Motor neuron (in vitro differentiated cells): Measurements from ENCODE around the gene LRRC14B. TPM values are rescaled to one million over a fixed set of nuclear protein-coding genes. Genes with fewer than 3 reads are reported as not detected.
"Not testable (repeated sequence)": the region's sequence is repeated elsewhere in the genome, so short reads cannot be mapped to it uniquely, and the experiment has no call there.

Experiments used
- ATAC-seq, 8 experiments: fragments of 200-7000 bp; cut with Tn5 transposase; replicated peaks in 6 of 8; 2 replicates each; pipeline ENCODE4 v1.8.0; 2021; ENCODE audit warnings: mild to moderate bottlenecking in 8 of 8, moderate library complexity in 8 of 8
- H3K27ac ChIP-seq, 2 donors: fragments of 250-450 bp; sonication (Bioruptor Pico); 2 replicates each; pipeline ENCODE4 v1.9.0; 2021; ENCODE audit warnings: antibody characterized with exemption in 2 of 2, mild to moderate bottlenecking in 2 of 2, moderate library complexity in 1 of 2
- H3K4me1 ChIP-seq, 2 donors: fragments of 250-450 bp; sonication (Bioruptor Pico); replicated peaks in 1 of 2; 2 replicates each; pipeline ENCODE4 v1.6.1; 2021; ENCODE audit warnings: antibody characterized with exemption in 2 of 2, mild to moderate bottlenecking in 2 of 2, moderate library complexity in 1 of 2
- H3K4me3 ChIP-seq, 5 donors: fragments of 250-450 bp; sonication (Bioruptor Pico); 2 replicates each; pipeline ENCODE4 v1.9.0; 2021; ENCODE audit warnings: antibody characterized with exemption in 5 of 5, mild to moderate bottlenecking in 5 of 5, moderate library complexity in 4 of 5
- WGBS, 10 experiments: fragments of 450-650 bp; shearing (Covaris generic); methylation state at CpG; one replicate each; pipeline ENCODE4 v1.0.0; 2022; 5-methylcytosine and 5-hydroxymethylcytosine counted together
- in situ Hi-C, 9 experiments: fragments of 400-800 bp; cut with MboI; loops; one replicate each; pipeline ENCODE4 v1.15.0; 2021; ENCODE audit warnings: low sequenced_read_pairs in 9 of 9, low pct_unique_long_range_greater_than_20kb in 2 of 9; ENCODE audit not compliant: unreplicated experiment in 9 of 9
- total RNA-seq, 8 experiments: library from RNA; unstranded; fragments of 300-600 nt; gene quantifications; 2 replicates each; pipeline versions ENCODE4 v1.2.3 to v1.2.4, GENCODE V29; 2022

Gene LRRC14B
- total RNA-seq, 8 experiments from 2014 or later, result 0.18 to 4.5 (median 0.25) TPM; not detected in 3

- H3K27ac ChIP-seq, H3K4me3 ChIP-seq, in situ Hi-C loops, H3K4me1 ChIP-seq: not testable (repeated sequence)
- peak in 4 of 8 experiments; percentile 1 to 42 (median 18) for ATAC-seq
- 80% methylated on average over 1 of the region's 2 CpGs; no CpG with 5 or more reads in 9 of the 10 experiments for WGBS, 10 experiments
These were observed 24.0 kb downstream of the LRRC14B start for GRCh38 chr5:215256-215655.

- H3K4me1 ChIP-seq, result peaks cover 4 to 12% of the 10 kb centered on the region in 2 donors
- H3K27ac ChIP-seq, in situ Hi-C loops, ATAC-seq, H3K4me3 ChIP-seq: not testable (repeated sequence)
- 100% methylated on average over 1 of the region's 10 CpGs; no CpG with 5 or more reads in 9 of the 10 experiments for WGBS, 10 experiments
These were observed 24.8 kb downstream of the LRRC14B start for GRCh38 chr5:216076-216475.

- Histone ChIP-seq H3K27ac (peak within 1 kb of the TSS; percentile 59 to 83), H3K4me1 (peaks cover 4 to 12% of the 10 kb centered on the region in 2 donors), H3K4me3 (peak within 1 kb of the TSS; percentile 60 to 89 (median 73))
- in situ Hi-C loops, result not testable (repeated sequence)
- peak; percentile 66 to 94 (median 90) for ATAC-seq
- 0 to 40% (median 0%) methylated on average over 1 to 2 of the region's 75 CpGs; no CpG with 5 or more reads in 7 of the 10 experiments for WGBS, 10 experiments
These were observed 26.5 kb downstream of the LRRC14B start, which contains the start of the genes CCDC127 and SDHA for GRCh38 chr5:217494-218456. TSS of gene CCDC127 (minus strand) at chr5:218153. CDS start at chr5:216849, 1,304 bp downstream. TSS of gene SDHA (plus strand) at chr5:218320. CDS start at chr5:218356, 36 bp downstream.

GRCh38 chr5:218457-219291, 27.4 kb downstream of the LRRC14B start:
- peak overlapping the region; percentile 60 to 89 (median 73) for H3K4me3 ChIP-seq
- in situ Hi-C loops, result no loop called here
- ATAC-seq, result peak; percentile 49 to 61 (median 54)

GRCh38 chr5:219460-219863, 28.2 kb downstream of the LRRC14B start:
- in situ Hi-C loops, result no loop called here

More at GRCh38 chr5:218457-219291, 27.4 kb downstream of the LRRC14B start:
- H3K27ac ChIP-seq, result peak overlapping the region; percentile 45 to 75
- 0 to 4% (median 0%) methylated on average over 3 to 9 of the region's 73 CpGs; no CpG with 5 or more reads in 6 of the 10 experiments for WGBS, 10 experiments
- peaks cover 4 to 12% of the 10 kb centered on the region in 2 donors for H3K4me1 ChIP-seq

GRCh38 chr5:219991-220390, 28.7 kb downstream of the LRRC14B start:
- H3K27ac ChIP-seq, result no peak overlapping the region
- no peak for ATAC-seq
- WGBS, 10 experiments, result 0 to 73% (median 35%) methylated on average over 1 to 4 of the region's 4 CpGs; no CpG with 5 or more reads in 1 of the 10 experiments

More at GRCh38 chr5:219460-219863, 28.2 kb downstream of the LRRC14B start:
- Histone ChIP-seq H3K27ac (no peak overlapping the region), H3K4me3 (peak overlapping the region; percentile 60 to 89 (median 73)), H3K4me1 (peaks cover 4 to 12% of the 10 kb centered on the region in 2 donors)
- 0 to 23% (median 5%) methylated on average over 2 to 8 of the region's 9 CpGs for WGBS, 10 experiments
- ATAC-seq, result no peak

GRCh38 chr5:222951-223715, 31.8 kb downstream of the LRRC14B start:
- not testable (repeated sequence) for H3K27ac ChIP-seq

More at GRCh38 chr5:219991-220390, 28.7 kb downstream of the LRRC14B start:
- in situ Hi-C loops, result no loop called here
- peaks cover 4 to 12% of the 10 kb centered on the region in 2 donors for H3K4me1 ChIP-seq
- peak overlapping the region in 4 of 5 donors; percentile 60 to 78 (median 72) for H3K4me3 ChIP-seq

GRCh38 chr5:223791-224190, 32.5 kb downstream of the LRRC14B start:
- H3K27ac ChIP-seq, result no peak overlapping the region
- H3K4me3 ChIP-seq, result no peak overlapping the region
- peaks cover 4 to 12% of the 10 kb centered on the region in 2 donors for H3K4me1 ChIP-seq
- in situ Hi-C loops, result no loop called here
- ATAC-seq, result no peak
- WGBS, 10 experiments, result 50 to 100% (median 94%) methylated on average over 1 to 5 of the region's 6 CpGs; no CpG with 5 or more reads in 2 of the 10 experiments

More at GRCh38 chr5:222951-223715, 31.8 kb downstream of the LRRC14B start:
- H3K4me3 ChIP-seq, in situ Hi-C loops, ATAC-seq: not testable (repeated sequence)
- 58 to 100% (median 74%) methylated on average over 1 to 5 of the region's 6 CpGs; no CpG with 5 or more reads in 2 of the 10 experiments for WGBS, 10 experiments
- peaks cover 4 to 12% of the 10 kb centered on the region in 2 donors for H3K4me1 ChIP-seq

GRCh38 chr5:225334-225733, 34.0 kb downstream of the LRRC14B start:
- in situ Hi-C loops, result no loop called here
- Histone ChIP-seq H3K27ac (no peak overlapping the region), H3K4me1 (peaks cover 1 to 4% of the 10 kb centered on the region in 2 donors), H3K4me3 (no peak overlapping the region)
- ATAC-seq, result no peak
- 90 to 100% (median 100%) methylated on average over 1 to 9 of the region's 14 CpGs; no CpG with 5 or more reads in 1 of the 10 experiments for WGBS, 10 experiments

GRCh38 chr5:227375-227774, 36.1 kb downstream of the LRRC14B start:
- WGBS, 10 experiments, result 50 to 100% (median 80%) methylated on average over 1 to 5 of the region's 17 CpGs; no CpG with 5 or more reads in 5 of the 10 experiments
- H3K4me3 ChIP-seq, H3K27ac ChIP-seq, ATAC-seq, in situ Hi-C loops, H3K4me1 ChIP-seq: not testable (repeated sequence)

- 40 to 100% (median 79%) methylated on average over 1 to 3 of the region's 3 CpGs; no CpG with 5 or more reads in 1 of the 10 experiments for WGBS, 10 experiments
- Histone ChIP-seq H3K4me1 (no peaks in the 10 kb centered on the region), H3K4me3 (no peak overlapping the region), H3K27ac (no peak overlapping the region)
- no peak for ATAC-seq
- in situ Hi-C loops, result no loop called here
These were observed 37.6 kb downstream of the LRRC14B start for GRCh38 chr5:228886-229285.

GRCh38 chr5:230711-231110, 39.4 kb downstream of the LRRC14B start:
- ATAC-seq, result no peak
- in situ Hi-C loops, result no loop called here
- Histone ChIP-seq H3K27ac (no peak overlapping the region), H3K4me1 (no peaks in the 10 kb centered on the region), H3K4me3 (no peak overlapping the region)
- WGBS, 10 experiments, result 100% methylated on average over 1 to 2 of the region's 14 CpGs; no CpG with 5 or more reads in 8 of the 10 experiments
